ENCODE measurements around the gene APC2. TPM values are rescaled to one million over a fixed set of nuclear protein-coding genes. Genes with fewer than 3 reads are reported as not detected.

APC2 gene
- polyA plus RNA-seq, 1 experiment: 0.07 TPM

GRCh38 chr19:1466461-1467214 is 16.7 kb downstream of the APC2 start:
- no peak for DNase-seq (ENCODE audit: low read depth)
- H3K4me3 ChIP-seq (ENCODE audit: low read depth, low read length): no peak overlapping the region
- ChIA-PET POLR2A (no interaction called here), CTCF (interaction anchor here (0.7 to 4.3 kb wide), 7 partner anchors 8 to 79 kb away, joined by 3 to 21 read pairs (median 5); no protein-coding TSS in a partner anchor)
- H3K36me3 ChIP-seq (ENCODE audit: control insufficient read depth, insufficient read depth, low read length): no peaks in the 10 kb centered on the region
- peaks cover 19% of the 10 kb centered on the region for H3K27me3 ChIP-seq (ENCODE audit: control insufficient read depth, insufficient read depth, low read length)
- no peak for TF ChIP-seq CTCF (IDR thresholded peaks at IDR 0.05; ENCODE audit: insufficient read depth, low read depth, low read length)

GRCh38 chr19:1467215-1467489 is 17.2 kb downstream of the APC2 start:
- Histone ChIP-seq H3K27me3 (ENCODE audit: control insufficient read depth, insufficient read depth, low read length) (peaks cover 23% of the 10 kb centered on the region), H3K36me3 (ENCODE audit: control insufficient read depth, insufficient read depth, low read length) (no peaks in the 10 kb centered on the region), H3K4me3 (ENCODE audit: low read depth, low read length) (no peak overlapping the region)
- no peak for DNase-seq (ENCODE audit: low read depth)
- ChIA-PET CTCF (interaction anchor here (0.9 to 4.3 kb wide), 5 partner anchors 9 to 36 kb away, joined by 3 to 21 read pairs (median 5); no protein-coding TSS in a partner anchor), POLR2A (no interaction called here)
- TF ChIP-seq CTCF (IDR thresholded peaks at IDR 0.05; ENCODE audit: insufficient read depth, low read depth, low read length): no peak

GRCh38 chr19:1467490-1468273 is 17.8 kb downstream of the APC2 start:
- ChIA-PET CTCF (interaction anchor here (0.9 to 4.3 kb wide), 5 partner anchors 9 to 35 kb away, joined by 3 to 21 read pairs (median 5); no protein-coding TSS in a partner anchor), POLR2A (no interaction called here)
- H3K4me3 ChIP-seq (ENCODE audit: low read depth, low read length): no peak overlapping the region
- DNase-seq (ENCODE audit: low read depth): no peak
- TF ChIP-seq CTCF (IDR thresholded peaks at IDR 0.05; ENCODE audit: insufficient read depth, low read depth, low read length): no peak
- H3K27me3 ChIP-seq (ENCODE audit: control insufficient read depth, insufficient read depth, low read length): peaks cover 25% of the 10 kb centered on the region
- H3K36me3 ChIP-seq (ENCODE audit: control insufficient read depth, insufficient read depth, low read length): no peaks in the 10 kb centered on the region

GRCh38 chr19:1468274-1468820 is 18.4 kb downstream of the APC2 start:
- Histone ChIP-seq H3K36me3 (ENCODE audit: control insufficient read depth, insufficient read depth, low read length) (no peaks in the 10 kb centered on the region), H3K27me3 (ENCODE audit: control insufficient read depth, insufficient read depth, low read length) (peaks cover 25% of the 10 kb centered on the region), H3K4me3 (ENCODE audit: low read depth, low read length) (peak overlapping the region; percentile 11)
- POLR2A ChIA-PET: no interaction called here
- CTCF ChIA-PET: interaction anchor here (1.2 to 4.3 kb wide), 4 partner anchors 10 to 24 kb away, joined by 4 to 21 read pairs (median 5); no protein-coding TSS in a partner anchor
- DNase-seq (ENCODE audit: low read depth): no peak
- no peak for TF ChIP-seq CTCF (IDR thresholded peaks at IDR 0.05; ENCODE audit: insufficient read depth, low read depth, low read length)

GRCh38 chr19:1468821-1469254 is 18.9 kb downstream of the APC2 start:
- ChIA-PET CTCF (interaction anchor here (1.2 to 4.3 kb wide), 2 partner anchors 10 to 25 kb away, joined by 4 to 21 read pairs; no protein-coding TSS in a partner anchor), POLR2A (no interaction called here)
- Histone ChIP-seq H3K4me3 (ENCODE audit: low read depth, low read length) (peak overlapping the region; percentile 11), H3K36me3 (ENCODE audit: control insufficient read depth, insufficient read depth, low read length) (no peaks in the 10 kb centered on the region; the same call in 1 of the 2 replicates), H3K27me3 (ENCODE audit: control insufficient read depth, insufficient read depth, low read length) (peaks cover 25% of the 10 kb centered on the region)
- no peak for DNase-seq (ENCODE audit: low read depth)
- no peak for TF ChIP-seq CTCF (IDR thresholded peaks at IDR 0.05; ENCODE audit: insufficient read depth, low read depth, low read length)
